K562 (cell line): ENCODE data around the gene TRPC4AP. TPM values are rescaled to one million over a fixed set of nuclear protein-coding genes. Genes with fewer than 3 reads are reported as not detected.

Source experiments
- ATAC-seq: fragments of 200-7000 bp; cut with Tn5 transposase; 3 replicates; pipeline ENCODE4 v1.9.1; 2020; ENCODE audit warnings: moderate library complexity
- BruUV-seq: library from RNA; stranded (reverse); fragments of 400-500 nt; replicated peaks from 2 replicates; lab custom pipeline; 2021; lab: Mats Ljungman, UMichigan
- CTCF ChIA-PET: fragments of 300-600 bp; formaldehyde crosslinking; extraction: SDS; loops from one replicate; lab custom pipeline; 2021; ENCODE audit warnings: low intra/inter-chr PET ratio; lab: Yijun Ruan, JAX
- POLR2A ChIA-PET: fragments of 300-600, 350-650 bp; sonication (Branson Sonifier 250); formaldehyde crosslinking; extraction: SDS; loops from one replicate; lab custom pipeline; 2021; ENCODE audit warnings: antibody characterized with exemption, inconsistent platforms; lab: Yijun Ruan, JAX
- DNase-seq, 4 experiments: peaks; one replicate each; pipeline versions ENCODE4 v3.0.0 to v3.0.0-alpha.2; 2011 to 2018; ENCODE audit warnings: low spot score in 3 of 4, mixed read lengths in 3 of 4; ENCODE audit errors: extremely low read depth in 1 of 4
- FAIRE-seq: peaks from 2 replicates; lab custom pipeline; 2011; peaks lifted over from hg19 to GRCh38; lab: Jason Lieb, UNC
- H2AFZ ChIP-seq: 2 replicates; pipeline ENCODE4 v1.6.0; 2011; ENCODE audit warnings: low read depth, low read length, control low read depth, inconsistent platforms
- H3K27ac ChIP-seq: fragments of 200-600 bp; 3 replicates; pipeline ENCODE4 v1.8.0; 2011; ENCODE audit warnings: low read depth, mild to moderate bottlenecking, control low read depth, inconsistent platforms, low read length, moderate library complexity, mixed read lengths; ENCODE audit errors: extremely low read depth
- H3K27me3 ChIP-seq, 2 experiments: fragments of 300-600 bp in 1 of 2; 2 replicates in 1 of 2; 3 replicates in 1 of 2; pipeline versions ENCODE4 v1.6.0 to v1.8.0; 2011; ENCODE audit warnings: inconsistent platforms in 2 of 2, low read length in 2 of 2, mild to moderate bottlenecking in 1 of 2, mixed read lengths in 1 of 2, moderate library complexity in 1 of 2; ENCODE audit not compliant: control insufficient read depth in 2 of 2, insufficient read depth in 2 of 2
- H3K36me3 ChIP-seq: fragments of 300-600 bp; 3 replicates; pipeline ENCODE4 v1.8.0; 2011; ENCODE audit warnings: mild to moderate bottlenecking, low read length, inconsistent platforms; ENCODE audit not compliant: control insufficient read depth, insufficient read depth
- H3K4me1 ChIP-seq, 2 experiments: fragments of 200-600 bp in 1 of 2; replicated peaks in 1 of 2; 2 replicates in 1 of 2; 3 replicates in 1 of 2; pipeline versions ENCODE4 v1.5.1 to v1.8.0; 2011; ENCODE audit warnings: inconsistent platforms in 2 of 2, low read length in 2 of 2, mild to moderate bottlenecking in 1 of 2, mixed read lengths in 1 of 2, moderate library complexity in 1 of 2; ENCODE audit not compliant: control insufficient read depth in 2 of 2, insufficient read depth in 2 of 2
- H3K4me2 ChIP-seq: 2 replicates; pipeline ENCODE4 v1.6.1; 2011; ENCODE audit warnings: low read length, control low read depth, inconsistent platforms, mixed read lengths; ENCODE audit not compliant: insufficient read depth
- H3K4me3 ChIP-seq: fragments of 200-600 bp; sonication (generic), shearing (Covaris generic); 2 replicates; pipeline ENCODE4 v1.5.1; 2016; ENCODE audit warnings: control low read depth, inconsistent platforms
- H3K79me2 ChIP-seq: fragments of 200-600 bp; 3 replicates; pipeline ENCODE4 v1.8.0; 2011; ENCODE audit warnings: low read length, inconsistent platforms; ENCODE audit not compliant: control insufficient read depth, insufficient read depth
- H3K9ac ChIP-seq, 2 experiments: 2 replicates each; pipeline versions ENCODE4 v1.6.0 to v1.6.1; 2011; ENCODE audit warnings: low read depth in 2 of 2, low read length in 2 of 2, control low read depth in 1 of 2, inconsistent platforms in 1 of 2, mild to moderate bottlenecking in 1 of 2, mixed read lengths in 1 of 2; ENCODE audit not compliant: insufficient read depth in 1 of 2
- H3K9me1 ChIP-seq: one replicate; pipeline ENCODE4 v1.6.0; 2011; ENCODE audit warnings: inconsistent platforms, mild to moderate bottlenecking, low read length, moderate library complexity; ENCODE audit not compliant: control insufficient read depth, insufficient read depth
- H3K9me3 ChIP-seq: replicated peaks from 2 replicates; pipeline ENCODE4 v1.5.1; 2011; ENCODE audit warnings: low read depth, low read length, inconsistent platforms; ENCODE audit not compliant: control insufficient read depth, insufficient read depth
- H4K20me1 ChIP-seq: replicated peaks from 2 replicates; pipeline ENCODE4 v1.6.1; 2011; ENCODE audit warnings: low read length, inconsistent platforms, mixed read lengths; ENCODE audit not compliant: control insufficient read depth, insufficient read depth
- FOXJ2 ChIP-seq: fragments of 200-800 bp; sonication (Bioruptor generic); IDR thresholded peaks from 2 replicates; pipeline ENCODE4 v1.6.1; 2016; ENCODE audit warnings: missing genetic modification characterization, missing compliant biosample characterization
- ZBTB17 ChIP-seq: fragments of 450-650 bp; formaldehyde crosslinking; IDR thresholded peaks from 2 replicates; pipeline ENCODE4 v1.4.0; 2020; ENCODE audit warnings: mild to moderate bottlenecking
- ZNF324 ChIP-seq: fragments of 250-450 bp; sonication (Bioruptor Pico); IDR thresholded peaks from 2 replicates; pipeline ENCODE4 v1.4.0; 2020; ENCODE audit warnings: mild to moderate bottlenecking
- ZNF347 ChIP-seq: fragments of 450-650 bp; formaldehyde crosslinking; IDR thresholded peaks from 2 replicates; pipeline ENCODE4 v1.4.0; 2020; ENCODE audit warnings: low read depth, mild to moderate bottlenecking, moderate library complexity
- ZSCAN29 ChIP-seq: fragments of 450-650 bp; IDR thresholded peaks from 2 replicates; pipeline ENCODE4 v1.6.1; 2017
- WGBS: fragments of 100-300 bp; shearing (Covaris generic); methylation state at CpG from one replicate; pipeline ENCODE4 v1.1.6; 2016; ENCODE audit warnings: low coverage, mixed read lengths; ENCODE audit not compliant: insufficient coverage; ENCODE audit errors: missing lambda C conversion rate; 5-methylcytosine and 5-hydroxymethylcytosine counted together
- in situ Hi-C: fragments of 300-500 bp; cut with MboI; formaldehyde crosslinking; loops from 4 replicates; pipeline ENCODE4 v1.15.0; 2018; ENCODE audit warnings: inconsistent platforms, mixed read lengths
- intact Hi-C: fragments of 100-400 bp; cut with micrococcal nuclease; formaldehyde crosslinking; loops from 2 replicates; pipeline ENCODE4 v1.14.2; 2022
- polyA plus RNA-seq, 8 experiments: library from polyadenylated mRNA; depleted of rRNA in 4 of 8; stranded (reverse) in 5 of 8; unstranded in 3 of 8; fragments of >200 nt; fragmentation: Nextera tagmentation in 2 of 8; fragmentation: Illumina TruSeq in 1 of 8; extraction: Ambion mirVana in 2 of 8; extraction: Trizol in 1 of 8; gene quantifications; 2 replicates each; pipeline versions ENCODE4 v1.2.1 to v1.2.3, GENCODE V29; 2011 to 2014; ENCODE audit warnings: inconsistent platforms in 1 of 8, missing spikeins in 1 of 8
- total RNA-seq, 7 experiments: library from RNA; depleted of rRNA in 6 of 7; stranded (reverse); fragments of >200 nt in 6 of 7; fragmentation: Illumina TruSeq in 2 of 7; extraction: Trizol in 2 of 7; gene quantifications; 2 replicates each; pipeline versions ENCODE4 v1.2.1 to v1.2.3, GENCODE V29; 2011 to 2021; ENCODE audit warnings: low replicate concordance in 1 of 7
- TF ChIP-seq, protein P1 (sequence below): conservative IDR thresholded peaks from 2 replicates; pipeline ENCODE4 v1.6.1; 2011; ENCODE audit warnings: low read depth, mild to moderate bottlenecking, low read length; ENCODE audit not compliant: control insufficient read depth
- TF ChIP-seq, protein P2 (sequence below): fragments of 250-450 bp; sonication (Bioruptor Pico); IDR thresholded peaks from 2 replicates; pipeline ENCODE4 v1.4.0; 2020; ENCODE audit warnings: mild to moderate bottlenecking
- TF ChIP-seq, protein P3 (sequence below): fragments of 250-450 bp; sonication (Bioruptor Pico); IDR thresholded peaks from 2 replicates; pipeline ENCODE4 v1.4.0; 2020; ENCODE audit warnings: mild to moderate bottlenecking, moderate library complexity
- TF ChIP-seq, protein P4 (sequence below), 2 experiments: fragments of 450-650 bp; IDR thresholded peaks; 2 replicates each; pipeline ENCODE4 v1.6.1; 2016
- TF ChIP-seq, protein P5 (sequence below): sonication (generic); formaldehyde crosslinking; IDR thresholded peaks from 2 replicates; pipeline ENCODE4 v1.8.1; 2023; ENCODE audit warnings: mild to moderate bottlenecking, missing genetic modification reagents

Gene TRPC4AP
- total and polyA plus RNA-seq, 9 of the 15 experiments (the other 6 are each of a cell fraction or from before 2014, with no cell fraction given): 2.3 to 70.3 (median 33.3) TPM

DNA sequence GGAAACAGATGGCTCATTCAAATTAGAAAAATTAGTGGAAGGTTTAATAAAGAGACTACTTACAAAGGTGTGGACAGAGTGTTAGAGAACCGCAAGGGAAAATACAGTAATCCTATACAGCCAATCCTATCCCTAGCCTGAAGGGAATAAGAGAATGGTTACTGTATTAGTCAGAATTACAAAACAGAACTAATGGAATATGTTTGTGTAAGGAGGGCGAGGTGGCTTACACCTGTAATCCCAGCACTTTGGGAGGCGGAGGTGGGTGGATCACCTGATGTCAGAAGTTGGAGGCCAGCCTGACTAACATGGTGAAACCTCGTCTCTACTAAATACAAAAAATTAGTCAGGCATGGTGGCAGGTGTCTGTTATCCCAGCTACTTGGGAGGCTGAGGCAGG lies 16.3 kb upstream of the TRPC4AP start:
- H3K4me3 ChIP-seq: no peak overlapping the region
- intact Hi-C loops (no loop called here), in situ Hi-C loops (no loop called here)
- H3K27me3 ChIP-seq: no peaks in the 10 kb centered on the region
- H3K36me3 ChIP-seq: no peaks in the 10 kb centered on the region
- ChIA-PET CTCF (no interaction called here), POLR2A (no interaction called here)
- H3K4me1 ChIP-seq: peaks cover 0 to 4% of the 10 kb centered on the region in 2 experiments; a peak in 1 of 5 replicates
- no peak for ATAC-seq
- H2AFZ ChIP-seq: no peak overlapping the region
- TF ChIP-seq ZNF347 (CRISPR knock-in tag) (no peak), FOXJ2 (tag) (no peak), ZSCAN29 (no peak), ZBTB17 (no peak), ZNF324 (CRISPR knock-in tag) (no peak)
- TF ChIP-seq, protein P1, sequence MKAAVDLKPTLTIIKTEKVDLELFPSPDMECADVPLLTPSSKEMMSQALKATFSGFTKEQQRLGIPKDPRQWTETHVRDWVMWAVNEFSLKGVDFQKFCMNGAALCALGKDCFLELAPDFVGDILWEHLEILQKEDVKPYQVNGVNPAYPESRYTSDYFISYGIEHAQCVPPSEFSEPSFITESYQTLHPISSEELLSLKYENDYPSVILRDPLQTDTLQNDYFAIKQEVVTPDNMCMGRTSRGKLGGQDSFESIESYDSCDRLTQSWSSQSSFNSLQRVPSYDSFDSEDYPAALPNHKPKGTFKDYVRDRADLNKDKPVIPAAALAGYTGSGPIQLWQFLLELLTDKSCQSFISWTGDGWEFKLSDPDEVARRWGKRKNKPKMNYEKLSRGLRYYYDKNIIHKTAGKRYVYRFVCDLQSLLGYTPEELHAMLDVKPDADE: no peak
- TF ChIP-seq, protein P2, sequence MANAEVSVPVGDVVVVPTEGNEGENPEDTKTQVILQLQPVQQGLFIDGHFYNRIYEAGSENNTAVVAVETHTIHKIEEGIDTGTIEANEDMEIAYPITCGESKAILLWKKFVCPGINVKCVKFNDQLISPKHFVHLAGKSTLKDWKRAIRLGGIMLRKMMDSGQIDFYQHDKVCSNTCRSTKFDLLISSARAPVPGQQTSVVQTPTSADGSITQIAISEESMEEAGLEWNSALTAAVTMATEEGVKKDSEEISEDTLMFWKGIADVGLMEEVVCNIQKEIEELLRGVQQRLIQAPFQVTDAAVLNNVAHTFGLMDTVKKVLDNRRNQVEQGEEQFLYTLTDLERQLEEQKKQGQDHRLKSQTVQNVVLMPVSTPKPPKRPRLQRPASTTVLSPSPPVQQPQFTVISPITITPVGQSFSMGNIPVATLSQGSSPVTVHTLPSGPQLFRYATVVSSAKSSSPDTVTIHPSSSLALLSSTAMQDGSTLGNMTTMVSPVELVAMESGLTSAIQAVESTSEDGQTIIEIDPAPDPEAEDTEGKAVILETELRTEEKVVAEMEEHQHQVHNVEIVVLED (CRISPR knock-in tag): no peak
- TF ChIP-seq, protein P3, sequence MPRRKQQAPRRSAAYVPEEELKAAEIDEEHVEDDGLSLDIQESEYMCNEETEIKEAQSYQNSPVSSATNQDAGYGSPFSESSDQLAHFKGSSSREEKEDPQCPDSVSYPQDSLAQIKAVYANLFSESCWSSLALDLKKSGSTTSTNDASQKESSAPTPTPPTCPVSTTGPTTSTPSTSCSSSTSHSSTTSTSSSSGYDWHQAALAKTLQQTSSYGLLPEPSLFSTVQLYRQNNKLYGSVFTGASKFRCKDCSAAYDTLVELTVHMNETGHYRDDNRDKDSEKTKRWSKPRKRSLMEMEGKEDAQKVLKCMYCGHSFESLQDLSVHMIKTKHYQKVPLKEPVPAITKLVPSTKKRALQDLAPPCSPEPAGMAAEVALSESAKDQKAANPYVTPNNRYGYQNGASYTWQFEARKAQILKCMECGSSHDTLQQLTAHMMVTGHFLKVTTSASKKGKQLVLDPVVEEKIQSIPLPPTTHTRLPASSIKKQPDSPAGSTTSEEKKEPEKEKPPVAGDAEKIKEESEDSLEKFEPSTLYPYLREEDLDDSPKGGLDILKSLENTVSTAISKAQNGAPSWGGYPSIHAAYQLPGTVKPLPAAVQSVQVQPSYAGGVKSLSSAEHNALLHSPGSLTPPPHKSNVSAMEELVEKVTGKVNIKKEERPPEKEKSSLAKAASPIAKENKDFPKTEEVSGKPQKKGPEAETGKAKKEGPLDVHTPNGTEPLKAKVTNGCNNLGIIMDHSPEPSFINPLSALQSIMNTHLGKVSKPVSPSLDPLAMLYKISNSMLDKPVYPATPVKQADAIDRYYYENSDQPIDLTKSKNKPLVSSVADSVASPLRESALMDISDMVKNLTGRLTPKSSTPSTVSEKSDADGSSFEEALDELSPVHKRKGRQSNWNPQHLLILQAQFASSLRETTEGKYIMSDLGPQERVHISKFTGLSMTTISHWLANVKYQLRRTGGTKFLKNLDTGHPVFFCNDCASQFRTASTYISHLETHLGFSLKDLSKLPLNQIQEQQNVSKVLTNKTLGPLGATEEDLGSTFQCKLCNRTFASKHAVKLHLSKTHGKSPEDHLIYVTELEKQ: no peak
- TF ChIP-seq, protein P4, sequence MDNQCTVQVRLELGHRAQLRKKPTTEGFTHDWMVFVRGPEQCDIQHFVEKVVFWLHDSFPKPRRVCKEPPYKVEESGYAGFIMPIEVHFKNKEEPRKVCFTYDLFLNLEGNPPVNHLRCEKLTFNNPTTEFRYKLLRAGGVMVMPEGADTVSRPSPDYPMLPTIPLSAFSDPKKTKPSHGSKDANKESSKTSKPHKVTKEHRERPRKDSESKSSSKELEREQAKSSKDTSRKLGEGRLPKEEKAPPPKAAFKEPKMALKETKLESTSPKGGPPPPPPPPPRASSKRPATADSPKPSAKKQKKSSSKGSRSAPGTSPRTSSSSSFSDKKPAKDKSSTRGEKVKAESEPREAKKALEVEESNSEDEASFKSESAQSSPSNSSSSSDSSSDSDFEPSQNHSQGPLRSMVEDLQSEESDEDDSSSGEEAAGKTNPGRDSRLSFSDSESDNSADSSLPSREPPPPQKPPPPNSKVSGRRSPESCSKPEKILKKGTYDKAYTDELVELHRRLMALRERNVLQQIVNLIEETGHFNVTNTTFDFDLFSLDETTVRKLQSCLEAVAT (IDR thresholded peaks at IDR 0.05): no peak
- TF ChIP-seq, protein P5, sequence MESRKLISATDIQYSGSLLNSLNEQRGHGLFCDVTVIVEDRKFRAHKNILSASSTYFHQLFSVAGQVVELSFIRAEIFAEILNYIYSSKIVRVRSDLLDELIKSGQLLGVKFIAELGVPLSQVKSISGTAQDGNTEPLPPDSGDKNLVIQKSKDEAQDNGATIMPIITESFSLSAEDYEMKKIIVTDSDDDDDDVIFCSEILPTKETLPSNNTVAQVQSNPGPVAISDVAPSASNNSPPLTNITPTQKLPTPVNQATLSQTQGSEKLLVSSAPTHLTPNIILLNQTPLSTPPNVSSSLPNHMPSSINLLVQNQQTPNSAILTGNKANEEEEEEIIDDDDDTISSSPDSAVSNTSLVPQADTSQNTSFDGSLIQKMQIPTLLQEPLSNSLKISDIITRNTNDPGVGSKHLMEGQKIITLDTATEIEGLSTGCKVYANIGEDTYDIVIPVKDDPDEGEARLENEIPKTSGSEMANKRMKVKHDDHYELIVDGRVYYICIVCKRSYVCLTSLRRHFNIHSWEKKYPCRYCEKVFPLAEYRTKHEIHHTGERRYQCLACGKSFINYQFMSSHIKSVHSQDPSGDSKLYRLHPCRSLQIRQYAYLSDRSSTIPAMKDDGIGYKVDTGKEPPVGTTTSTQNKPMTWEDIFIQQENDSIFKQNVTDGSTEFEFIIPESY: no peak
- DNase-seq: no peak
- H3K9ac ChIP-seq: no peak overlapping the region
- H4K20me1 ChIP-seq: no peaks in the 10 kb centered on the region
- FAIRE-seq: no peak
- no peaks in the 10 kb centered on the region for H3K79me2 ChIP-seq
- H3K4me2 ChIP-seq: no peak overlapping the region
- H3K9me3 ChIP-seq: no peaks in the 10 kb centered on the region
- no TSS peak for BruUV-seq
- H3K9me1 ChIP-seq: no peaks in the 10 kb centered on the region
- WGBS: 72% methylated on average over 4 of the region's 4 CpGs
- no peak overlapping the region for H3K27ac ChIP-seq
